B cell (primary cell): ENCODE results near the gene BARX1.

ENCODE experiments used
- EZH2 ChIP-seq: IDR thresholded peaks from 2 replicates; pipeline ENCODE4 v1.6.1; 2012; ENCODE audit warnings: borderline replicate concordance, low read depth, mild to moderate bottlenecking, moderate library complexity, low read length; ENCODE audit not compliant: insufficient read depth, poor library complexity, severe bottlenecking
- TF ChIP-seq, protein P1 (sequence below): fragments of 200-600 bp; IDR thresholded peaks from one replicate; pipeline ENCODE4 v1.8.0; 2022; ENCODE audit warnings: antibody characterized with exemption, mild to moderate bottlenecking

GRCh38 chr9:93954434-93955061 is 607 bp downstream of the BARX1 start:
- TF ChIP-seq, protein P1, sequence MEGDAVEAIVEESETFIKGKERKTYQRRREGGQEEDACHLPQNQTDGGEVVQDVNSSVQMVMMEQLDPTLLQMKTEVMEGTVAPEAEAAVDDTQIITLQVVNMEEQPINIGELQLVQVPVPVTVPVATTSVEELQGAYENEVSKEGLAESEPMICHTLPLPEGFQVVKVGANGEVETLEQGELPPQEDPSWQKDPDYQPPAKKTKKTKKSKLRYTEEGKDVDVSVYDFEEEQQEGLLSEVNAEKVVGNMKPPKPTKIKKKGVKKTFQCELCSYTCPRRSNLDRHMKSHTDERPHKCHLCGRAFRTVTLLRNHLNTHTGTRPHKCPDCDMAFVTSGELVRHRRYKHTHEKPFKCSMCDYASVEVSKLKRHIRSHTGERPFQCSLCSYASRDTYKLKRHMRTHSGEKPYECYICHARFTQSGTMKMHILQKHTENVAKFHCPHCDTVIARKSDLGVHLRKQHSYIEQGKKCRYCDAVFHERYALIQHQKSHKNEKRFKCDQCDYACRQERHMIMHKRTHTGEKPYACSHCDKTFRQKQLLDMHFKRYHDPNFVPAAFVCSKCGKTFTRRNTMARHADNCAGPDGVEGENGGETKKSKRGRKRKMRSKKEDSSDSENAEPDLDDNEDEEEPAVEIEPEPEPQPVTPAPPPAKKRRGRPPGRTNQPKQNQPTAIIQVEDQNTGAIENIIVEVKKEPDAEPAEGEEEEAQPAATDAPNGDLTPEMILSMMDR = no peak
- TF ChIP-seq EZH2 = peak; percentile 80
